GM12891 (cell line): Measurements from ENCODE around the gene ASXL1.
"Not testable (repeated sequence)": the region's sequence is repeated elsewhere in the genome, so short reads cannot be mapped to it uniquely, and the experiment has no call there.

Experiments
- DNase-seq: peaks from one replicate; pipeline ENCODE4 v3.0.0; 2011; ENCODE audit warnings: low spot score; ENCODE audit not compliant: insufficient read length
- FAIRE-seq: peaks from 2 replicates; lab custom pipeline; 2011; peaks lifted over from hg19 to GRCh38; lab: Jason Lieb, UNC
- PAX5 ChIP-seq: IDR thresholded peaks from 2 replicates; pipeline ENCODE4 v1.6.1; 2011; ENCODE audit warnings: low read length, moderate library complexity, mild to moderate bottlenecking; ENCODE audit not compliant: insufficient read depth, severe bottlenecking
- POLR2A ChIP-seq: IDR thresholded peaks from 2 replicates; pipeline ENCODE4 v1.6.1; 2011; ENCODE audit warnings: low read depth, low read length, control low read depth
- POLR2AphosphoS5 ChIP-seq: IDR thresholded peaks from 2 replicates; pipeline ENCODE4 v1.6.1; 2011; ENCODE audit warnings: low read depth, low read length, control low read depth
- POU2F2 ChIP-seq: IDR thresholded peaks from 2 replicates; pipeline ENCODE4 v1.6.1; 2011; ENCODE audit warnings: low read depth, mild to moderate bottlenecking, control low read depth, low read length, moderate library complexity
- SPI1 ChIP-seq: IDR thresholded peaks from 2 replicates; pipeline ENCODE4 v1.6.1; 2011; ENCODE audit warnings: low read depth, low read length, control low read depth
- TAF1 ChIP-seq: IDR thresholded peaks from 2 replicates; pipeline ENCODE4 v1.6.1; 2011; ENCODE audit warnings: low read depth, low read length, control low read depth

ASXL1 gene

GRCh38 chr20:32458837-32459220 is 100.7 kb downstream of the ASXL1 start:
- no peak for FAIRE-seq
- no peak for TF ChIP-seq PAX5
- TF ChIP-seq TAF1, result no peak
- no peak for TF ChIP-seq POLR2A
- no peak for TF ChIP-seq POLR2AphosphoS5
- TF ChIP-seq POU2F2, result no peak
- no peak for TF ChIP-seq SPI1
- DNase-seq, result no peak

GRCh38 chr20:32460231-32460630 is 102.1 kb downstream of the ASXL1 start:
- FAIRE-seq (no peak), DNase-seq (no peak)
- TF ChIP-seq TAF1 (no peak), POU2F2 (no peak), PAX5 (no peak), POLR2A (no peak), POLR2AphosphoS5 (no peak), SPI1 (no peak)

- DNase-seq (no peak), FAIRE-seq (no peak)
- TF ChIP-seq PAX5 (no peak), SPI1 (no peak), TAF1 (no peak), POU2F2 (no peak), POLR2A (no peak), POLR2AphosphoS5 (no peak)
Observed at GRCh38 chr20:32460683-32461320, 102.7 kb downstream of the ASXL1 start.

GRCh38 chr20:32461836-32462600 is 103.9 kb downstream of the ASXL1 start:
- TF ChIP-seq POLR2AphosphoS5 (no peak), TAF1 (no peak), SPI1 (no peak), POLR2A (no peak), POU2F2 (no peak), PAX5 (no peak)
- FAIRE-seq (no peak), DNase-seq (no peak)

GRCh38 chr20:32462900-32463641 is 104.9 kb downstream of the ASXL1 start:
- TF ChIP-seq POLR2A, result no peak
- FAIRE-seq (no peak), DNase-seq (no peak)

- no peak for TF ChIP-seq POLR2A
- no peak for TF ChIP-seq PAX5
- no peak for TF ChIP-seq TAF1
- TF ChIP-seq SPI1, result no peak
- no peak for TF ChIP-seq POLR2AphosphoS5
- TF ChIP-seq POU2F2, result no peak
- FAIRE-seq, result no peak
- DNase-seq, result no peak
Observed at GRCh38 chr20:32463642-32464400, 105.7 kb downstream of the ASXL1 start.

GRCh38 chr20:32464401-32465091 is 106.4 kb downstream of the ASXL1 start:
- TF ChIP-seq POU2F2, result no peak
- no peak for TF ChIP-seq POLR2A
- no peak for TF ChIP-seq TAF1
- FAIRE-seq, result no peak
- DNase-seq, result no peak

GRCh38 chr20:32465092-32465900 is 107.2 kb downstream of the ASXL1 start:
- FAIRE-seq, result no peak
- no peak for DNase-seq
- TF ChIP-seq POLR2AphosphoS5, result no peak
- TF ChIP-seq PAX5, result no peak
- no peak for TF ChIP-seq SPI1
- TF ChIP-seq POU2F2, result no peak
- no peak for TF ChIP-seq TAF1
- TF ChIP-seq POLR2A, result no peak

- FAIRE-seq, DNase-seq: not testable (repeated sequence)
Observed at GRCh38 chr20:32465901-32466675, 108.0 kb downstream of the ASXL1 start.
